Anterior cingulate cortex (tissue), 58 donors: ENCODE measurements around the gene ABHD12B.

Experiments
- DNase-seq, 58 donors: peaks; one replicate each; lab custom pipeline; 2025; lab: John Stamatoyannopoulos, UW

The ABHD12B gene

DNA sequence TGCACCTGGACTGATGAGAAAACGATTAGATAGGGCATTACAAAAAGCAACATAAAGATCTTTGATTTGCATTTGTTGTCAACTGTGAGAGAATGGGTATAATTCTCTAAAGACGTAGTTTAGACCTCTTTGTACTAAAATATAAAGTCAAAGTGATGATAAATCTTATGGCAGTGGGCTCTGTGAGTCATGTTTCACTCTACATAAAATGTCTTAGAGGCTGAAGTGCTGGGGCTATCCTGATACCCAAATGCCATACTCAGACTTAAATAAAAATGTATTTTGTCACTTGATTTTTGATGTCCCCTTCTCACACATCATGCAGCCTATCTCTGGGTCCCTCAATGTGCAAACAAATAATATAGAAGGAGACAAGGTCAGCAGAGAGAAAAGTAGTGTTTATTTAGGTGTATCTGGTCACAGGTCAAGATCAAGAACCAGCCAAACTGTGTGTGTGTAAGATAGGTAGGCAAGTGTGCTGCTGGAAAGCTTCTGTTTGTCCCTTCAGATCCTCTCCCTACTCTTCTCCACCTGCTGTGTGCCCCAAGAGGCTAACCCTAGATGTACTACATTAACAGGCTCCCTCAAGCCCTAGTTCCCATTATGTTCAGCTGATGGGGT, 33.9 kb upstream of the ABHD12B start:
- no peak for DNase-seq

DNA sequence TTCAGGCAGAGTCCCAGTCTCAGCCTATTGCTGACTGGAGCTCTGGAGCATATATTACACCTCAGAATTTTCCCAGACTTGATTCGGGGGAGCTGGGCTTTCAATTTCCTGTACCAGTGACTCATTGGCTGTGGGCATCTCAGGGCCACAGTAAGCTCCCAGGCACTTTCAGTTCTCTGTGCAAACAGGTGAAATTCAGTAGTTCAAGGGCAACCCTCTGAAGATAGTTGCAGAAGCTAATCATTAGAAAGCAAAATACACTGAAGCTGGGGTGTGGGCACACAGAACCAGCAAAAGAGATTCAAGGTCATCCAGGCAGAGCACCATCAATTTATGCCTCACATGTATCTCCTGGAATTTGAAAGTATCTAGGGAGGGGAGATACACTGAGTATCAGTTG, 32.8 kb upstream of the ABHD12B start:
- no peak for DNase-seq

DNA sequence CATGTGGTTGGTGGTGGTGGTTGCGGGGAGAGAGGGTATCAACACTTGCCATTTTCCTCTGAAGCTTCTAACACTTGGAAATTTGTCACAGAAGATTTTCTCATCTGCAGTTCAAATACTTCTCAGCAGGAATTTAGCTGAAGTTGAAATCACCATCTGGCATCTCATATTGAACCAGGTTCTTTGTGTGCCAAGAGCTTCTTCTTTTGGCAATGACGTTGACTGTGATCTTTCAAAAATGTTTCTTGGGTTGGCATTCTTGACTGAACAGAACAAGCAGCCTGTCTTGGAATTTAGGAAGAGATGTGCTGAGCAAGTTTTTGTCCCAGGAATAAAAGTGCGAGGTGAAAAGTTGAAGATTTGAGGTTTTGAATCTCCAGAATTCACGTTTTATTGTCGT, 32.2 kb upstream of the ABHD12B start:
- peak in 2 of 58 donors; percentile 39 to 50 for DNase-seq

DNA sequence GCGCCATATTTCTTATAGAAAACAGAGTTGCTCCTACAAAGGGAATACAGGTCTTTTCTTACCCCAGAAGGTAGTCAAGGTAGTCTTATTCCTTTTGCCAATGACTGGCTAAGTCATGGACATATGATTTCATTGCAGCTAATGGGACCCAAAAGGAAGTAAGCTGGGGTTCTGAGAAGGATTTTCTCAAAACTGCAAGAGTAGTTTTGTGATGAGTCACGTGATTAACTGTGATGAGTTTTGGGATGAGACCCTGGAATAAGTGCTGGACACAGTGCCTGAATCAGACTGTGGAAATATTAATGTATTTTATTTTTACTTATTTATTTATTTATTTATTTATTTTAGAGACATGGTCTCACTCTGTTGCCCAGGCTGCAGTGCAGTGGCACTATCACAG, 27.5 kb upstream of the ABHD12B start:
- no peak for DNase-seq

DNA sequence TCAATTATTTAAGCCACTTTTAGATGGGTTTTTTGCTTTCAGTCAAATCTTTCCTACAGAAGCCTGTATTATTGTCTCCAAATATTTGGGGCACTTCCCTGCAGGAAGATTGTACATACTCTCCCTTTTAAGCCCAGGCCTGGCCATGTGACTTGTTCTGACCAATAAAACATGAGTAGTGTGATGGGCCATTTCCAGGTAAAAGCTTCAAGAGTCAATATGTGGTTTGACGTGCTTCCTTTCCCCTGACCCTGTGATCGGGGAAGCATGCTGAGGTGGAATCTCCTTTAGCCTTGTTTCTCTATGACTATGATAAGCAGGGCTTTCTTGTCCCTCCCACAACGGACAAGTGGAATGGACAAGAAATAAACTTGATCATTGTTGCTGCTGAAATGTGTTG, 26.7 kb upstream of the ABHD12B start:
- DNase-seq, result no peak

DNA sequence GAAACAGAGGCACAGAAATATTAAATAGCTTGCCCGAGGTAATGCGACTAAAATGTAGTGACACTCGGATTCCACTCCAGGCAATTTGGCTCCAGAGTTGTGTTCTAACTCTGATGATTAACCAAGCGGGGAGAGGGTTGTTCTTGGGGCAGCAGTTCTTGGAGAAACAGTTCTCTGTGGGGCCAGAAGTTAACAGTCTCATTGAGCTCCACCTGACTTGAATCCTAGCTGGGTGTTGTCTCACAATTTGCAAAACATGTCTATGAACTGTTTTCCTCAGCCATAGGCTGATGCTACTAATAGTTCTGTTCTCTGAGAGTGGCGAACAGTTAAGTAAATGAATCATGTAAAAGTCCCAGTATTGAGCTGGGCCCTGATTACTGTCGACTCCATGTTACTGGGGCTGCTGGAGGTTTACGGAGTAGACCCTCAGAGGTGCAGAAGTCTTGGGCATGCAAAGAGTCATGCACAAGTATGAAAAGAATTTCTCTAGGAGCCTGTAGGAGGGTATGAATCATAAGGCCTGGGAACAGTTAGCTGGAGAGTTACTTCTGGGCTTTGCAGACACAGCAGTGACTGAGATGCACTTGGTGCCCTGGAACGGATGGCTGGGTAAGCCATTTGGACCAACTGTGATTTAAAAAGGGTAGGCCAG, 25.5 kb upstream of the ABHD12B start:
- no peak for DNase-seq

DNA sequence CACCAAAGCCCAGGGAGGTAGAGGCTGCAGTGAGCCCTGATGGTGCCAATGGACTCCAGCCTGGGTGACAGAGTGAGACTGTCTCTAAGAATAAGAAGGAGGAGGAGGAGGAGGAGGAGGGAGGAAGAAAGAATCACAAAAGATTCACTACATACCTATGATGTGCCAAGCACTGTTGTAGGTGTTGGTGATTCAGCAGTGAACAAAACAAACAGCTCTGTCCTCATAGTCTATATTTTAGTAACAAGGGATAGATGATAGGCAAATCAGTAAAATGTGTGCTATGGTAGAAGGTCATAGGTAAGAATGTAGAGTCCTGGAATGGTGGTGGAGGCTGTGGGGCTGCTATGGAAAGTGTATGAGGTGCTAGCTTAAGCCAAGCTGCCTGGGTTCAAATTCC, 18.0 kb upstream of the ABHD12B start:
- DNase-seq, result no peak

DNA sequence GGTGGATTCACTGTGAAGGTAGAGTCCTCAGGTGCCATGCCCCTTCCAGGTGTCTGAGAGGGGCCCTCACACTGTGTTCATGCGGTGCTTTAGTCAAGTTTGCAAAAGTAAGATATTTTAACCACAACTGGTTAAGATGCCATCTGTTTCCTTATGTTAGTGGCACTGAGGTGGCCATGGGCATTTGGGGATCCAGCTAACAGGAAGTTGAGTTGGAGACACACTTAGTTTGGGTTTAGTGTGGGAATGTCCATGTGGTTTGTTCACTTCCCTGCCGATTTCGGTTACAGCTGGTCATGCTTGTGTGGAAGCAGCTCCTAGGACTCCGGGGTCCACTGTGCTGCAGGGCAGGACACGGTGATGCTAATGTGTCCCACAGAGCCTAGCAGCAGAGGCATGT, 17.3 kb upstream of the ABHD12B start:
- DNase-seq, result no peak

DNA sequence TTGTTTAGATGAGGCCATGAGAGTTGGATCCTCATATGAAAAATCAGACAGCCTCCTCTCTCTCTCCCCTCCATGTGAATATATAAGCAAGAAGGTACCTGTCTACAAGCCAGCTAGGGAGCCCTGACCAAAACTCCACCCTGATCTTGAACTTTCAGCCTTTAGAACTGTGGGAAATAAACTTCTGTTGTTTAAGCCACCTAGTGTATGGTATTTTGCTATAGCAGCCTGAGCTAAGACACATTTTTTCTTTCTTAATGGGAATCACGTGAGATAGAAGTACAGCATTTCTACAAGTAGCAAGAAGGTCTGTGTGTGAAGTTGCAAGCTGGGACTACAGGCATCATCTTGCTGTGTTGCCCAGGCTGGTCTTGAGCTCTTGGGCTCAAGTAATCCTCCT, 16.3 kb upstream of the ABHD12B start:
- no peak for DNase-seq

DNA sequence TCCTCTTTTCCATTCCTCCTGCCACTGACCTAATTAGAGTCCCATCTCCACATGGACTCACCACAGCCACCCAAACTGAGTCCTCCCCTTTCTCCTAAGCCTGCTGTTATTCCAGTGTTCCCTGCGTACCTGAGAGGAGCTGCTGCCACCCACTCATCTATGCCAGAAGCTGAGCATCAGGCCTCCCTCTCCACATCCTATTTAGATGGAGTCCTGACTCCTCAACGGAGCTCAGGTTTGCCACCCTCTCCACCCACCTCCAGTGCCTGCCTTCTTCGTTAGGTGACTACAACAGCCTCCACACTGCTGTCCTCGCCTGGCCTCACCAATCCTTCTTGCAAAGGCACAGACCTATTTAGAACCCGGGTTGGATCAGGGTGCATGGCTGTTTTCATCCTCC, 15.2 kb upstream of the ABHD12B start:
- DNase-seq, result peak in 1 of 58 donors; percentile 24

DNA sequence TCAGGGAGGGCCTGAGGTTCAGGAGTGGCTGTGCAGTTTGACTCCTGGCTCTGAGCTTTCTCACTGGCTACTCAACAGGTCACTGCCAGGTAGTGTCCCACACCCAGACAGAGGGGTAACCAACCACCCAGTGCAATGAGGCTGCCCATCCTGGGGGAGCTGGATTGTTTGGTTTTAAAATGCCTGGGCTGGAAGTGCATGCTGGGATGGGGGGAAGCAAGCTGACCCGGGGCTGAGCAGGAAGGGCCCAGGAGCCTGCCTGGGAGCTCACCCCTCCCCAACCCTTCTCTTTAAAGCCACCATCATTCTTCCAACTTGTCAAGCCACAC, 12.6 kb upstream of the ABHD12B start:
- DNase-seq, result no peak

DNA sequence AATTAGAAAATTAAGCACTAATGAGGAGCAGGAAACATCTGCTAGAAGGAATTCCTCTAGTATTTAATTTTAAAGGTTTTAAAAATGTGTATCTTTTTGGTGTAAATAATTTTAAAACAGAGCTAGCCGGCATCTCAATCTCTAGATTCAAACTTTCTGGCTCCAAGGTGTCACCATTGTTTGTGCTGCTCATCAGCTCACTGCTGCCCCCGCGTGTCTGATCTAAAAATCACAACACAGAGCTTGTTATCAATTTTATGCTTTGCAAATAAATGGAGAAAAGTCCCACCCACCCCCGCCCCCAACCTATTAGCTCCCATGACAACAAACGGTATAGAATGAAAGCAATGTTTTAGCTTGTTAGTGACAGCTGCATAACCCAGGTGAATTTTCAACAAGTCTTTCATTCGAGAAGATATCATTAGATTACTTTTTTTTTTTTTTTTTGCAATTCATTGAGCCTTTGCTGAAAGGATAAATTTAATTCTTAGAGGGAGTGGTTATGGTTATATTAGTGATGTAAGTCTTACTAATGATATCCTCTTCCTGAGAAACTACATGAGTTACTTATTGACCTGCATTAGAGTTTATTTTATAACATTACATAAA, 11.3 kb upstream of the ABHD12B start:
- DNase-seq, result peak in 53 of 58 donors; percentile 15 to 89 (median 58)

DNA sequence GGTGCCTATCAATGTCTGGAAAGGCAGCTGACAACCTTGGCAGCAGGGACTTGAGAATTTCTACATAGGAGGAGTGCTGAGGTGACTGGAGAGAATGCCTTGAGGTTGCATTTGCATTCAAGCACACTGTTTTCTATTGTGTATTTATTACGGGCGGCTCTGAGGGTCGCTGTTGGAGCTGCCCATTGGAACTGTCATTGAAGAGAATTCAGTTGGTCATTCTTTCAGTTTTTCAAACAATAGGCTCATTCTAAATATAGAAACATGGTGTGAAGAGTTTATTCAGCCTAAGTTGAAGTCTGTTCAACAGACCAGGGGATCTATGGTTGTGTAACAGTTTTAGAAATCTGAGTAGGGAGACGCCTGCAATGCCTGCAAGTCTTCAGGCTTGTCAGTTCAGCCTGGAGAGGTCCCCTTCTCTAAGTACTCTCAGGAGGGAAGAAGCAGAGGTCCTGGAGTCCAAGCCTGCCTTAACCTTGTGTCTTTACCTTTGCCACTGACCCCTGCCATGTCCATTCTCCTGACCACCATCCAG, 9.8 kb upstream of the ABHD12B start:
- no peak for DNase-seq

DNA sequence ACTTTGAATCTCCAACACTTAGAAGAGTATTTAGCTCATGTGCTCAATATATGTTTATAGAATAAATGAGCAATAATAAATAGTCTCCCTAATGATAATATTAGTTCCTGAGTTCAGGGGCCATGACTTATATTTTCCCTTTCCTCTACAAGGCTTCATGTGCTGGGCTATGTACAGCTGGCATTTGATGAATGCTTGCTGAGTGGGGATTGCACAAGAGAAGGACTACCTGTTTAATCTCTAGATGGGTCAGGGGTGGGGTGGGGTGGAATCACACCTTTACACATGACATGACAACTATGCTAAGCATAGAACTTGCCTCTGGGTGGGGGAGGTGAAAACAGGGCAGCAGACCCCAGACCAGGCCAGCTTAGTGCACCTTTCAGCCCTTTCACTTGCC, 7.6 kb upstream of the ABHD12B start:
- DNase-seq, result no peak

DNA sequence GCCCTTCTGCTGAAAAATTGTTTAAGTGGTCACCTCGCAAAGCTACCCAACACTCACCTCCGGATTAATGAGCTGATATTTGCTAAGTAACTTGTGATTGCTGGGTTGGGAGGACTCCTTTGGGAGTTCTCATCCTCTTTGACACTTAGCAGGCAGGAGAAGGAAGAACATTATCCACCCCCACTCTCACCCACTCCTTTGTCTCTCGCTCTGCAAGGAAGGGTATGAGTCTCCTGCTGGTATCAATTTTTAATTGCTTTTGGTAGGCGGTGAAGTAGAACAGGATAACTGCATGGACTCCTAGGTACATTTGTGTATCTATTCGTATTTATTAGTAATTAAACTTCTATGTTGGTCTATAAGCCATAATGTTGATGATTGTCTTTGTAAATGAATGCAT, 6.9 kb upstream of the ABHD12B start:
- no peak for DNase-seq

DNA sequence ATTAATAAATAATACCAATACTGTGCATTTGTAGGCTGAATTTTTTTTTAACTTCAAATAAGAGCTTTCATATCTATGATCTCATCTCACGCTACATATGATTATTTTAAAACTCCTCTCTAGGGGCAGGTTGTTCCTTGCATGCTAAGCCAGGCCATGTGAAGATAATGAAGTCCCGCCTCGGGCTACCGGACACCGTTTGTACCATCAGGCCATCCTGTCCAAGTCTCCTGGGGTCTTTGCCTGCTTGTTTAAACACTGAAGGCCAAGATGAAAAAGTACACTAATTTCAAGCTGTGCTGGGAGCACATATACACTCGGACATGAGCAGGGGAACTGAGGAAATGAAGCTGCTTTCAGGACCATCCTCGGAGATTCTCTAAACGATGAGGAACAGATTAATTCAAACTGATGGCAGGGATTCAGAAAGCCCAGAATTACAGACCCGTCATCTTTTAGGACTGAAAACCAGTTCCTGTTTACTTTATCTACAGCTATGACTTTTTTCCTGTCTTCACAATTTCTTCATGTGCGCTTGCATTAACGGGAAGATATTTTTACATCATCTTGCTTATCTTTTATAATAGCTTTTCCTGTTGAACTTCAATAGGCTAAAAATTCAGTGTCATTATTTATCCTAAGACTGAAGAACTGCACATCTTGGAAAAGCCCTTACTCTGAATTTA, 6.3 kb upstream of the ABHD12B start:
- DNase-seq, result no peak

DNA sequence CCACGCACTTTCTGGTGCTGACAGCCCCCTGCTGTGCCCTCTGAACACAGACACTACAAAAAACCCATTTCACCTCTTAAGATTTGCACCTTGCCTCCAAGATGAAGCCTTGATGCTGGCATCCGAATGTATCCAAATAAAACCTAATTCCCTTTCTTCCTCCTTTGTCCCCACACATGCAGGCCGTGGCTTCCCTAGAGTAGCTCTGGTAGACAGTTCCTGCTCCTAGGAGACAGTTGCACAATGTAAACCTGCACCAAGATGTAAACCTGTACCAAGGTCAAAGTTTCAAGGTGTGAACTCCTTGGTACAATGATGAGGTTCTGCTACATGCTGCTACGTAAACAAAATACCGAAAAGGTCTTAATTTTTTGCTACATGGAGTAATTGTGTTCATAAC, 625 bp upstream of the ABHD12B start:
- DNase-seq, result no peak

DNA sequence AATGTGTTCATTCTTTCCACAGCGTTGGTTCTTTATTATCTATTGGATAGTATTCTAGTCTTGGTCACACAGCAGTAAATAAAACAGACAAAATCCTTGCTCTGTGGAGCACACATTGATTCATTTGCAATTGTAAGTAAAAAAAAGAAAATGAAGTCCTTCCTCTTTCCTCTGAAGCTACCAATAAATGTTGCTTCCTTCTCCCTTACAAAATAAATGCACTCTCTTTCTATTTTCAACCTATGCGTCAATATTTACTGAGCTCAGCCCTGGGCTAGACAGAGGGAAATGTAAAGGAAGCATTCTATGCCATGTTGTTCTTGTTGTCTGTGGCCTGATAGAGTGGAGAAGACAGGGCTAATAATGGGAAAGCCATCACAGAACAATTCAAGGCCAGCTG, 2.9 kb downstream of the ABHD12B start:
- DNase-seq, result no peak

DNA sequence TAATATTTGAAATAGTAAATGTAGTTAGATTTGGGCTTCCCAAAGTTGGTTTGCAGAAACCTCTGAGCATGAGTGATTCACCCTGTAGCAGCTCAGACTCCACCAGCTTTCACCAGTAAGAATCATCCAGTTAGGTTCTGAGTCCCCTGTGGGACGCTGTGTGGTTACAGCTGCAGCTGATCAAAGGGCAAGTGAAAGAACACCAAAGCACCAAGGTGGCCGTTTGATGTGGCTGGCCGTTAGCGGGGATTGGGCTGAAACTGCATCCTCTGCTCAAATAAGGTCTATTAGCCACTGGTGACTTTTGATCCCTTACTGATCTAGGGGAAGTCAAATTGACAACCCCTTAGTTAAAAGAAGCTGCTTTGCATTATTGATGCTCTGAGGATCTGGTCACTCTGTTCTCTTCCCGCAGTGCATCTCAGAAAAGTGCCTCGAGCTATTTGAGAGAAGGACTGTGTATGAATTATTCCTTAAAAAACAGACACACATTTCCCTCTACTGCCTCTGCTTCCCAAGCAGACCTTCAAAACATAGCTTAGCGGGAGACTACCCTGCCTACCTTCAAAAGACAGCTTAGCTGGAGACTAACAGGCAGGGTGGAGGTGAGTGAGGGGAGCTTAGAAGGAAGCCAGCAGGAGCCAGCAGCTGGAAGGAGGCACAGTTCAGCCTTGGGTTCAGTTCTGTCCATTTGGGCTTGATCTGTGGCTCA, 3.7 kb downstream of the ABHD12B start:
- DNase-seq, result no peak

DNA sequence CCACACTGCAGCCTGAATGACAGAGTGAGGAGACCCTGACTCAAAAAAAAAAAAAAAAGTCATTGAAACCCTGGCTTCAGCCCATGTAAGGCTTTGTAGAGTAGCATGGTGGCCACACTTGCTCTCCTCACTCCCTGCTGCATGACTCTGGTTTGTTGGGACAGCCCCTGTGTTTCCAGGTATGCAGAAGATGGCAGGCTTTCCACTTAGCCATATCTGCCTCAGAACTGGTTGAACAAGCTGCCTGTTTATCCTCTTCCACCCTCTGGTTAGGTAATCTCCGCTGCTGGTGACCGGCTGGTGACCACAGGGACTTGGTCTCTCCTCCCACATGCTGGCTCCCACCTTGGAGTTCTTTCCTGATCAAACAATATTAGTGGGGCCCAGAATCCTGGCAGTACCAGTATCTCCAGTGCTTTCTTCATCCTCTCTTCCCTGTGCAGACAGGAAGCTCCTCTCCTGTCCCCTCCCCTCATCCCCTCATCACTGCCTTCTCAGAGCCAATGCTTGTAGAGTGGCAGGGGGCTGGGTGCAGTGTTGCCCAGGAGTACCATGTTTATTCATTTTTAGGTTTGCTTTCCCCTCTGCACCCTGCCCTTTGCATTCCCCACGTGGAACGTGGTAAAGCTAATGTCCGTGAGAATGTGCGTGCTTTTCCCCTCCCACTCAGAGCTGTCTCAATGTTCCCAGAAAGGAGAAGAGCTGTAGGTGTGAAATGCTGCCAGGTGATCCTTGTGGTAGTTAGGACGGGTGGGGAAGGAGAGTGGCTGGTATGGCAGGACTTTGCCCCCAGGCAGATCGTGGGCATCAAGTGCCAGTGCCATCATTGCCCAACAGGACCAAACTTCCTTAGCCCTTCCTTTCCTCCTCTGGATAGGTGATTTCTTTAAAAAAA, 11.3 kb downstream of the ABHD12B start:
- DNase-seq, result no peak
